IMR-90 (cell line): ENCODE measurements around the gene RIMBP2.

Source experiments
- MAFK ChIP-seq: IDR thresholded peaks from 2 replicates; pipeline ENCODE4 v1.6.1; 2012; ENCODE audit warnings: low read depth, low read length, improper control_type of control experiment
- MAZ ChIP-seq: IDR thresholded peaks from 2 replicates; pipeline ENCODE4 v1.6.1; 2012; ENCODE audit warnings: low read depth, mild to moderate bottlenecking, low read length, improper control_type of control experiment, moderate library complexity, borderline replicate concordance
- POLR2A ChIP-seq: IDR thresholded peaks from 2 replicates; pipeline ENCODE4 v1.6.1; 2012; ENCODE audit warnings: mild to moderate bottlenecking, low read depth, low read length
- RAD21 ChIP-seq: IDR thresholded peaks from 2 replicates; pipeline ENCODE4 v1.6.1; 2012; ENCODE audit warnings: low read length, improper control_type of control experiment
- TF ChIP-seq, protein P1 (sequence below): conservative IDR thresholded peaks from 2 replicates; pipeline ENCODE4 v1.5.1; 2012; ENCODE audit warnings: mild to moderate bottlenecking, low read depth, low read length, improper control_type of control experiment
- TF ChIP-seq, protein P2 (sequence below): fragments of 150-350 bp; IDR thresholded peaks from 2 replicates; pipeline ENCODE4 v1.6.1; 2017; ENCODE audit warnings: mild to moderate bottlenecking, antibody characterized with exemption, low read length, low read depth
- TF ChIP-seq, protein P3 (sequence below): fragments of 150-350 bp; IDR thresholded peaks from 2 replicates; pipeline ENCODE4 v1.6.1; 2016; ENCODE audit warnings: low read depth, mild to moderate bottlenecking, low read length, moderate library complexity, borderline replicate concordance

DNA sequence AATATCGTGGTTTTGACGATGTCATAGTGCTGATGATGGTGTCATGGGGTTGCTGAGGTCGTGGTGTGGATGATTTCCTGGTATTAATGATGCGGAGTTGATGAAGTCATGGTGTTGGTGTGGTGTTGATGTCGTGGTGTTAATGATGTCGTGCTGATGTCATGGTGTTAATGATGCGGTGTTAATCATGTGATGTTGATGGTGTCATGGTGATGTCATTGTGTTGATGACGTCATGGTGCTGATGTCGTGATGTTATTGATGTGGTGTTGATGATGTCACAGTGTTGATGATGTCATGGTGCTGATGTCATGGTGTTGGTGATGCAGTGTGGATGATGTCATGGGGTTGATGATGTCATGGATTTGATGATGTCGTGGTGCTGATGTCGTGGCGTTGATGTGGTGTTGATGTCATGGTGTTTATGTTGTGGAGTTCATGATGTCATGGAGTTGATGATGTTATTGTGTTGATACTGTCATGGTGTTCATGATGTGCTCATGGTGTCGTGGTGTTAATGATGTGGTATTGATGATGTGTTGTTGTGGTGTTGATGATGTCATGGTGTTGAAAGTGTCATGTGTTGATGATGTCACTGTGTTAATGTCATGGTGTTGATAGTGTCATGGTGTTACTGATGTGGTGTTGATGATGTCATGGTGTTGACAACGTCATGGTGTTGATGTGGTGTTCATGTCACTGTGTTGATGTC lies 48.5 kb upstream of the RIMBP2 start:
- TF ChIP-seq, protein P1, sequence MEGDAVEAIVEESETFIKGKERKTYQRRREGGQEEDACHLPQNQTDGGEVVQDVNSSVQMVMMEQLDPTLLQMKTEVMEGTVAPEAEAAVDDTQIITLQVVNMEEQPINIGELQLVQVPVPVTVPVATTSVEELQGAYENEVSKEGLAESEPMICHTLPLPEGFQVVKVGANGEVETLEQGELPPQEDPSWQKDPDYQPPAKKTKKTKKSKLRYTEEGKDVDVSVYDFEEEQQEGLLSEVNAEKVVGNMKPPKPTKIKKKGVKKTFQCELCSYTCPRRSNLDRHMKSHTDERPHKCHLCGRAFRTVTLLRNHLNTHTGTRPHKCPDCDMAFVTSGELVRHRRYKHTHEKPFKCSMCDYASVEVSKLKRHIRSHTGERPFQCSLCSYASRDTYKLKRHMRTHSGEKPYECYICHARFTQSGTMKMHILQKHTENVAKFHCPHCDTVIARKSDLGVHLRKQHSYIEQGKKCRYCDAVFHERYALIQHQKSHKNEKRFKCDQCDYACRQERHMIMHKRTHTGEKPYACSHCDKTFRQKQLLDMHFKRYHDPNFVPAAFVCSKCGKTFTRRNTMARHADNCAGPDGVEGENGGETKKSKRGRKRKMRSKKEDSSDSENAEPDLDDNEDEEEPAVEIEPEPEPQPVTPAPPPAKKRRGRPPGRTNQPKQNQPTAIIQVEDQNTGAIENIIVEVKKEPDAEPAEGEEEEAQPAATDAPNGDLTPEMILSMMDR, result no peak
- TF ChIP-seq POLR2A (no peak), RAD21 (no peak), MAZ (no peak), MAFK (no peak)
- TF ChIP-seq, protein P2, sequence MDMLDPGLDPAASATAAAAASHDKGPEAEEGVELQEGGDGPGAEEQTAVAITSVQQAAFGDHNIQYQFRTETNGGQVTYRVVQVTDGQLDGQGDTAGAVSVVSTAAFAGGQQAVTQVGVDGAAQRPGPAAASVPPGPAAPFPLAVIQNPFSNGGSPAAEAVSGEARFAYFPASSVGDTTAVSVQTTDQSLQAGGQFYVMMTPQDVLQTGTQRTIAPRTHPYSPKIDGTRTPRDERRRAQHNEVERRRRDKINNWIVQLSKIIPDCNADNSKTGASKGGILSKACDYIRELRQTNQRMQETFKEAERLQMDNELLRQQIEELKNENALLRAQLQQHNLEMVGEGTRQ, result no peak
- TF ChIP-seq, protein P3, sequence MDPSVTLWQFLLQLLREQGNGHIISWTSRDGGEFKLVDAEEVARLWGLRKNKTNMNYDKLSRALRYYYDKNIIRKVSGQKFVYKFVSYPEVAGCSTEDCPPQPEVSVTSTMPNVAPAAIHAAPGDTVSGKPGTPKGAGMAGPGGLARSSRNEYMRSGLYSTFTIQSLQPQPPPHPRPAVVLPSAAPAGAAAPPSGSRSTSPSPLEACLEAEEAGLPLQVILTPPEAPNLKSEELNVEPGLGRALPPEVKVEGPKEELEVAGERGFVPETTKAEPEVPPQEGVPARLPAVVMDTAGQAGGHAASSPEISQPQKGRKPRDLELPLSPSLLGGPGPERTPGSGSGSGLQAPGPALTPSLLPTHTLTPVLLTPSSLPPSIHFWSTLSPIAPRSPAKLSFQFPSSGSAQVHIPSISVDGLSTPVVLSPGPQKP, result no peak
